BJ (cell line): ENCODE data around the gene BPI. TPM values are rescaled to one million over a fixed set of nuclear protein-coding genes. Genes with fewer than 3 reads are reported as not detected.

Source experiments
- CTCF ChIA-PET: fragments of 350-600 bp; formaldehyde crosslinking; extraction: SDS; loops from one replicate; lab custom pipeline; 2021; ENCODE audit warnings: antibody characterized with exemption, inconsistent platforms; lab: Yijun Ruan, JAX
- POLR2A ChIA-PET: fragments of 300-600 bp; sonication (Branson Sonifier 250); formaldehyde crosslinking; extraction: SDS; loops from one replicate; lab custom pipeline; 2021; ENCODE audit warnings: antibody characterized with exemption; lab: Charles Lee
- DNase-seq: peaks from one replicate; pipeline ENCODE4 v3.0.0-alpha.2; 2011; ENCODE audit warnings: low read depth
- H3K27me3 ChIP-seq: 2 replicates; pipeline ENCODE4 v1.6.0; 2011; ENCODE audit warnings: low read length; ENCODE audit not compliant: control insufficient read depth, insufficient read depth
- H3K36me3 ChIP-seq: 2 replicates; pipeline ENCODE4 v1.5.1; 2011; ENCODE audit warnings: low read length; ENCODE audit not compliant: control insufficient read depth, insufficient read depth
- H3K4me3 ChIP-seq: 2 replicates; pipeline ENCODE4 v1.5.1; 2011; ENCODE audit warnings: low read depth, mild to moderate bottlenecking, control low read depth, low read length
- CTCF ChIP-seq: IDR thresholded peaks from 2 replicates; pipeline ENCODE4 v1.5.1; 2011; ENCODE audit warnings: low read depth, mild to moderate bottlenecking, control low read depth, inconsistent platforms, low read length, moderate library complexity; ENCODE audit not compliant: insufficient read depth
- polyA plus RNA-seq: library from polyadenylated mRNA; depleted of rRNA; stranded (reverse); fragments of >200 nt; gene quantifications from 2 replicates; pipeline ENCODE4 v1.2.3, GENCODE V29; 2011

The BPI gene
- polyA plus RNA-seq, 1 experiment, result 1.1 TPM

GRCh38 chr20:38266426-38266825, 37.5 kb upstream of the BPI start:
- H3K4me3 ChIP-seq, result no peak overlapping the region
- POLR2A ChIA-PET, result no interaction called here
- CTCF ChIA-PET, result no interaction called here
- TF ChIP-seq CTCF, result no peak
- H3K36me3 ChIP-seq, result no peaks in the 10 kb centered on the region
- H3K27me3 ChIP-seq, result no peaks in the 10 kb centered on the region
- no peak for DNase-seq

DNA sequence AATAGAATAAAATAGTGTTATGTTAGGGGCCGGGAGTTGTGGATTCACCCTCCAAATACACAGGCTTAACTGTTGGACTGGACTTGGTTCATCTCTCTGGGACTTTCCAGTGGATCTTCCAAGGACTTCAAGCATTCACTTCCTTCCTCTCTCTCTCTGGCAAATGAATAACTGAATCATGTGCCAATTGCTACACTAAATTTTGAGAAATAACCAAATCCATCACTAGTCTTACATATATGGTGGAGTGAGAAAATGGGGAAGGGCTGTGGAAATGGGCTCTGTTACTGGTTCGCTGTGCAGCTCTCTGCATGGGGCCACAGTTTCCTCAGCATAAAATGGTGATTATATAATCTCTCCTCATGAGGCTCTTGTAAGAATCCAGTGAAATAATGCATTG, 36.7 kb upstream of the BPI start:
- no peak overlapping the region for H3K4me3 ChIP-seq
- DNase-seq, result no peak
- TF ChIP-seq CTCF, result no peak
- ChIA-PET CTCF (interaction anchor here (0.6 kb wide), 1 partner anchor 937 kb away, joined by 3 read pairs; no protein-coding TSS in a partner anchor), POLR2A (no interaction called here)
- no peaks in the 10 kb centered on the region for H3K36me3 ChIP-seq
- no peaks in the 10 kb centered on the region for H3K27me3 ChIP-seq

GRCh38 chr20:38267901-38268514, 35.9 kb upstream of the BPI start:
- ChIA-PET POLR2A (no interaction called here), CTCF (interaction anchor here (1.4 kb wide), 1 partner anchor 45 kb away, joined by 3 read pairs; no protein-coding TSS in a partner anchor)
- TF ChIP-seq CTCF, result no peak
- DNase-seq, result no peak
- Histone ChIP-seq H3K4me3 (no peak overlapping the region), H3K36me3 (no peaks in the 10 kb centered on the region), H3K27me3 (no peaks in the 10 kb centered on the region)

DNA sequence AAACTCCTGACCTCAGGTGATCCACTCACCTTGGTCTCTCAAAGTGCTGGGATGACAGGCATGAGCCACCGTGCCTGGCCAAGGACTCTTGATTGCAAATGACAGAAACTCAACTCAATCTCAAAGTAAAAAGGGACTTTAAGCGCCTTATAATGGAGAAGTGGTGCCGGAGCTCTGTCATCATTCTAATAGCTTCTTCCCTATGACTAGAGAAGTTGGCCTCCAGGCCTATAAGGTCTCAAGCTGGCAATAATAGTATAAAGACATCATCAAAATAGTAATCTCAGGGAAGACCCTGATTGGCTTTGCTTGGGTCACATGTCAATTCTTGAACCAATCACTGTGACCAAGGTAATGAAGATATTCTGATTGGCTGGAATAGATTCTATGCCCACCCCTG, 34.9 kb upstream of the BPI start:
- ChIA-PET CTCF (interaction anchor here (1.0 to 1.4 kb wide), 4 partner anchors 9 to 48 kb away, joined by 3 to 5 read pairs (median 4); no protein-coding TSS in a partner anchor), POLR2A (no interaction called here)
- no peaks in the 10 kb centered on the region for H3K36me3 ChIP-seq
- DNase-seq, result no peak
- H3K4me3 ChIP-seq, result no peak overlapping the region
- TF ChIP-seq CTCF, result no peak
- H3K27me3 ChIP-seq, result no peaks in the 10 kb centered on the region

- TF ChIP-seq CTCF, result no peak
- no peak for DNase-seq
- Histone ChIP-seq H3K4me3 (no peak overlapping the region), H3K36me3 (no peaks in the 10 kb centered on the region), H3K27me3 (no peaks in the 10 kb centered on the region)
- POLR2A ChIA-PET, result no interaction called here
- CTCF ChIA-PET, result interaction anchor here (0.6 to 1.4 kb wide), 4 partner anchors 10 to 48 kb away, joined by 3 to 5 read pairs (median 4); no protein-coding TSS in a partner anchor
Measured at GRCh38 chr20:38269715-38270114, 34.2 kb upstream of the BPI start.
